Fibroblast of skin of back (primary cell): ENCODE data around the gene GNGT1.
A peak's percentile ranks its signal among the peaks of the same experiment; 100 is the strongest.

ENCODE experiments used
- DNase-seq: peaks from one replicate; pipeline ENCODE4 v3.0.0-alpha.2; 2013

GNGT1 gene

GRCh38 chr7:93943816-93944540 lies 37.6 kb downstream of the GNGT1 start:
- DNase-seq, result no peak

GRCh38 chr7:93944673-93945072 lies 38.3 kb downstream of the GNGT1 start:
- DNase-seq, result no peak

- no peak for DNase-seq
These were observed 38.7 kb downstream of the GNGT1 start for GRCh38 chr7:93945083-93945482.

- DNase-seq, result peak; percentile 45
These were observed 39.6 kb downstream of the GNGT1 start for GRCh38 chr7:93945756-93946535.

- peak; percentile 80 for DNase-seq
These were observed 41.7 kb downstream of the GNGT1 start for GRCh38 chr7:93948106-93948505.

GRCh38 chr7:93948873-93949272 lies 42.5 kb downstream of the GNGT1 start:
- no peak for DNase-seq

- DNase-seq, result peak; percentile 64
These were observed 43.1 kb downstream of the GNGT1 start for GRCh38 chr7:93949423-93949822.

- DNase-seq, result no peak
These were observed 48.9 kb downstream of the GNGT1 start for GRCh38 chr7:93955304-93955703.

GRCh38 chr7:93957767-93958166 lies 51.4 kb downstream of the GNGT1 start:
- no peak for DNase-seq

GRCh38 chr7:93958216-93958615 lies 51.8 kb downstream of the GNGT1 start:
- no peak for DNase-seq

GRCh38 chr7:93958651-93959050 lies 52.3 kb downstream of the GNGT1 start:
- no peak for DNase-seq
